ENCODE results near the gene DIAPH2. TPM values are rescaled to one million over a fixed set of nuclear protein-coding genes. Genes with fewer than 3 reads are reported as not detected.

Gene DIAPH2
- total and polyA plus RNA-seq, 2 experiments from 2014 or later, result 16.2 to 56.6 TPM

DNA sequence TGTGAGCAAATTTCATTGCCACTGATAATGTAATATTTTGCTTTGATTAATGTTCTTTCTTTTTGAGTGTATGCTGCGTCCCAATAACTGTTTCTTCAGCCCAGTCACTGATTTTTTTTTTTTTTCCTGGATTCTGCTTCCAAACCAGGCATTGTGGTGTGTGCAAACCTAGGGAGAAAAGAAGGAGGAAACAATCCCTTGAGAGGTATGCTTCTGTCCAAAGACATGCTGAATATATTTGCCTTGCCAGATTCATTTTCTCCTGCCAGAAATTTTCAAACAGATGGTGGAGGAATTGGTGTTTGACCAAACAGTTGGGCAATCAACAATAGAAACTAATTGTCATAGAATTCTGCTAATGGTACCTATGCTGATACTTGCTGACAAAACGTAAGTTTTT lies 952.6 kb downstream of the DIAPH2 start:
- no peaks in the 10 kb centered on the region for H3K36me3 Mint-ChIP-seq (ENCODE audit: low read depth)
- H3K27me3 ChIP-seq (ENCODE audit: insufficient read depth), result no peaks in the 10 kb centered on the region
- TF ChIP-seq, protein P1, sequence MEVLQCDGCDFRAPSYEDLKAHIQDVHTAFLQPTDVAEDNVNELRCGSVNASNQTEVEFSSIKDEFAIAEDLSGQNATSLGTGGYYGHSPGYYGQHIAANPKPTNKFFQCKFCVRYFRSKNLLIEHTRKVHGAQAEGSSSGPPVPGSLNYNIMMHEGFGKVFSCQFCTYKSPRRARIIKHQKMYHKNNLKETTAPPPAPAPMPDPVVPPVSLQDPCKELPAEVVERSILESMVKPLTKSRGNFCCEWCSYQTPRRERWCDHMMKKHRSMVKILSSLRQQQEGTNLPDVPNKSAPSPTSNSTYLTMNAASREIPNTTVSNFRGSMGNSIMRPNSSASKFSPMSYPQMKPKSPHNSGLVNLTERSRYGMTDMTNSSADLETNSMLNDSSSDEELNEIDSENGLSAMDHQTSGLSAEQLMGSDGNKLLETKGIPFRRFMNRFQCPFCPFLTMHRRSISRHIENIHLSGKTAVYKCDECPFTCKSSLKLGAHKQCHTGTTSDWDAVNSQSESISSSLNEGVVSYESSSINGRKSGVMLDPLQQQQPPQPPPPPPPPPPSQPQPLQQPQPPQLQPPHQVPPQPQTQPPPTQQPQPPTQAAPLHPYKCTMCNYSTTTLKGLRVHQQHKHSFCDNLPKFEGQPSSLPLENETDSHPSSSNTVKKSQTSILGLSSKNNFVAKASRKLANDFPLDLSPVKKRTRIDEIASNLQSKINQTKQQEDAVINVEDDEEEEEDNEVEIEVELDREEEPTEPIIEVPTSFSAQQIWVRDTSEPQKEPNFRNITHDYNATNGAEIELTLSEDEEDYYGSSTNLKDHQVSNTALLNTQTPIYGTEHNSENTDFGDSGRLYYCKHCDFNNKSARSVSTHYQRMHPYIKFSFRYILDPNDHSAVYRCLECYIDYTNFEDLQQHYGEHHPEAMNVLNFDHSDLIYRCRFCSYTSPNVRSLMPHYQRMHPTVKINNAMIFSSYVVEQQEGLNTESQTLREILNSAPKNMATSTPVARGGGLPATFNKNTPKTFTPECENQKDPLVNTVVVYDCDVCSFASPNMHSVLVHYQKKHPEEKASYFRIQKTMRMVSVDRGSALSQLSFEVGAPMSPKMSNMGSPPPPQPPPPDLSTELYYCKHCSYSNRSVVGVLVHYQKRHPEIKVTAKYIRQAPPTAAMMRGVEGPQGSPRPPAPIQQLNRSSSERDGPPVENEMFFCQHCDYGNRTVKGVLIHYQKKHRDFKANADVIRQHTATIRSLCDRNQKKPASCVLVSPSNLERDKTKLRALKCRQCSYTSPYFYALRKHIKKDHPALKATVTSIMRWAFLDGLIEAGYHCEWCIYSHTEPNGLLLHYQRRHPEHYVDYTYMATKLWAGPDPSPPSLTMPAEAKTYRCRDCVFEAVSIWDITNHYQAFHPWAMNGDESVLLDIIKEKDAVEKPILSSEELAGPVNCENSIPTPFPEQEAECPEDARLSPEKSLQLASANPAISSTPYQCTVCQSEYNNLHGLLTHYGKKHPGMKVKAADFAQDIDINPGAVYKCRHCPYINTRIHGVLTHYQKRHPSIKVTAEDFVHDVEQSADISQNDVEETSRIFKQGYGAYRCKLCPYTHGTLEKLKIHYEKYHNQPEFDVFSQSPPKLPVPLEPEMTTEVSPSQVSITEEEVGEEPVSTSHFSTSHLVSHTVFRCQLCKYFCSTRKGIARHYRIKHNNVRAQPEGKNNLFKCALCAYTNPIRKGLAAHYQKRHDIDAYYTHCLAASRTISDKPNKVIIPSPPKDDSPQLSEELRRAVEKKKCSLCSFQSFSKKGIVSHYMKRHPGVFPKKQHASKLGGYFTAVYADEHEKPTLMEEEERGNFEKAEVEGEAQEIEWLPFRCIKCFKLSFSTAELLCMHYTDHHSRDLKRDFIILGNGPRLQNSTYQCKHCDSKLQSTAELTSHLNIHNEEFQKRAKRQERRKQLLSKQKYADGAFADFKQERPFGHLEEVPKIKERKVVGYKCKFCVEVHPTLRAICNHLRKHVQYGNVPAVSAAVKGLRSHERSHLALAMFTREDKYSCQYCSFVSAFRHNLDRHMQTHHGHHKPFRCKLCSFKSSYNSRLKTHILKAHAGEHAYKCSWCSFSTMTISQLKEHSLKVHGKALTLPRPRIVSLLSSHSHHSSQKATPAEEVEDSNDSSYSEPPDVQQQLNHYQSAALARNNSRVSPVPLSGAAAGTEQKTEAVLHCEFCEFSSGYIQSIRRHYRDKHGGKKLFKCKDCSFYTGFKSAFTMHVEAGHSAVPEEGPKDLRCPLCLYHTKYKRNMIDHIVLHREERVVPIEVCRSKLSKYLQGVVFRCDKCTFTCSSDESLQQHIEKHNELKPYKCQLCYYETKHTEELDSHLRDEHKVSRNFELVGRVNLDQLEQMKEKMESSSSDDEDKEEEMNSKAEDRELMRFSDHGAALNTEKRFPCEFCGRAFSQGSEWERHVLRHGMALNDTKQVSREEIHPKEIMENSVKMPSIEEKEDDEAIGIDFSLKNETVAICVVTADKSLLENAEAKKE (CRISPR knock-in tag; IDR thresholded peaks at IDR 0.05), result no peak
- TF ChIP-seq NANOG (IDR thresholded peaks at IDR 0.05; ENCODE audit: borderline replicate concordance), result no peak
- no peak for TF ChIP-seq POLR2AphosphoS5 (IDR thresholded peaks at IDR 0.05; ENCODE audit: low read depth)
- no peak for TF ChIP-seq CREB1 (CRISPR knock-in tag; IDR thresholded peaks at IDR 0.05; ENCODE audit: low read depth)
- no peak for TF ChIP-seq EZH2phosphoT487 (IDR thresholded peaks at IDR 0.05; ENCODE audit: unreplicated experiment)
- no peak overlapping the region for H3K27ac ChIP-seq (ENCODE audit: low read depth)
- no peaks in the 10 kb centered on the region for H3K27me3 Mint-ChIP-seq (ENCODE audit: insufficient read depth, low read depth, poor library complexity)
- DNase-seq (ENCODE audit: low spot score) (no peak), ATAC-seq (no peak)
- no peak overlapping the region for H3K4me2 ChIP-seq
- H2AFZ ChIP-seq, result no peak overlapping the region
- H3K4me3 Mint-ChIP-seq, result no peak overlapping the region
- H3K79me2 ChIP-seq (replicated peaks; ENCODE audit: insufficient read depth), result no peaks in the 10 kb centered on the region
- no peaks in the 10 kb centered on the region for H3K36me3 ChIP-seq (ENCODE audit: insufficient read depth)
- H3K9me3 Mint-ChIP-seq, result no peaks in the 10 kb centered on the region
- H3K27ac Mint-ChIP-seq, result no peak overlapping the region
- H3K4me1 Mint-ChIP-seq, result peaks cover 29% of the 10 kb centered on the region; the same call in 2 of the 3 replicates
- H4K20me1 ChIP-seq (replicated peaks; ENCODE audit: insufficient read depth), result no peaks in the 10 kb centered on the region
- peaks cover 25% of the 10 kb centered on the region for H3K4me1 ChIP-seq (ENCODE audit: insufficient read depth)
- H3K4me3 ChIP-seq, result no peak overlapping the region
- H3F3A ChIP-seq (replicated peaks; ENCODE audit: low read depth), result no peaks in the 10 kb centered on the region
- no peaks in the 10 kb centered on the region for H3K9me2 ChIP-seq (ENCODE audit: insufficient read depth)

- no peak overlapping the region for H3K4me3 ChIP-seq
- Mint-ChIP-seq H3K27me3 (ENCODE audit: insufficient read depth, low read depth, poor library complexity) (no peaks in the 10 kb centered on the region), H3K27ac (no peak overlapping the region), H3K4me3 (no peak overlapping the region), H3K4me1 (peaks cover 29% of the 10 kb centered on the region; the same call in 2 of the 3 replicates), H3K36me3 (ENCODE audit: low read depth) (no peaks in the 10 kb centered on the region), H3K9me3 (no peaks in the 10 kb centered on the region)
- no peak overlapping the region for H3K4me2 ChIP-seq
- no peaks in the 10 kb centered on the region for H3K9me2 ChIP-seq (ENCODE audit: insufficient read depth)
- ATAC-seq (no peak), DNase-seq (ENCODE audit: low spot score) (no peak)
- H3K4me1 ChIP-seq (ENCODE audit: insufficient read depth), result peaks cover 18% of the 10 kb centered on the region
- no peak overlapping the region for H3K27ac ChIP-seq (ENCODE audit: low read depth)
- H3K27me3 ChIP-seq (ENCODE audit: insufficient read depth), result no peaks in the 10 kb centered on the region
- H3F3A ChIP-seq (replicated peaks; ENCODE audit: low read depth), result no peaks in the 10 kb centered on the region
- no peaks in the 10 kb centered on the region for H4K20me1 ChIP-seq (replicated peaks; ENCODE audit: insufficient read depth)
- no peak overlapping the region for H2AFZ ChIP-seq
- no peaks in the 10 kb centered on the region for H3K36me3 ChIP-seq (ENCODE audit: insufficient read depth)
- no peaks in the 10 kb centered on the region for H3K79me2 ChIP-seq (replicated peaks; ENCODE audit: insufficient read depth)
- TF ChIP-seq ZNF331 (CRISPR knock-in tag; IDR thresholded peaks at IDR 0.05; ENCODE audit: low read depth), result no peak
- no peak for TF ChIP-seq JUNB (IDR thresholded peaks at IDR 0.05; ENCODE audit: unreplicated experiment)
- no peak for TF ChIP-seq REST (IDR thresholded peaks at IDR 0.05; ENCODE audit: unreplicated experiment)
- no peak for TF ChIP-seq CTCF (conservative IDR thresholded peaks at IDR 0.05; ENCODE audit: low read depth in 2 of 2)
- TF ChIP-seq CREB1 (CRISPR knock-in tag; IDR thresholded peaks at IDR 0.05; ENCODE audit: low read depth), result no peak
- TF ChIP-seq ZNF114 (CRISPR knock-in tag; IDR thresholded peaks at IDR 0.05), result no peak
- no peak for TF ChIP-seq EZH2 (IDR thresholded peaks at IDR 0.05; ENCODE audit: low read depth, unreplicated experiment)
Observed at GRCh38 chrX:97638621-97639020, 954.0 kb downstream of the DIAPH2 start.

Data from GM23338 (cell line).